Adipose tissue (tissue), 3 donors: ENCODE results near the gene P4HA2. TPM values are rescaled to one million over a fixed set of nuclear protein-coding genes. Genes with fewer than 3 reads are reported as not detected.

Experiments
- polyA plus RNA-seq, 3 donors: library from polyadenylated mRNA; stranded (reverse); fragments of 200-250 nt; gene quantifications; one replicate each; pipeline ENCODE4 v1.2.3, GENCODE V29; 2013
- donor health status: healthy with polysubstance abuse.
- donor health status: Bipolar disorder and iron deficiency.
- donor health status: healthy.

P4HA2 gene
- polyA plus RNA-seq, 3 donors, result 8.9 to 39.9 (median 18.4) TPM

Other genes with a start within 250 kb of the P4HA2 start
- under 1 TPM; 0.11 to 0.64 (median 0.15) TPM for gene ACSL6, start 216.2 kb downstream of the P4HA2 start, polyA plus RNA-seq
- gene IL3, start 167.2 kb downstream of the P4HA2 start, polyA plus RNA-seq, result not detected
- under 1 TPM in 1 of 3 donors, not detected in 2; 0.10 TPM for gene CSF2, start 154.1 kb downstream of the P4HA2 start, polyA plus RNA-seq
- gene PDLIM4, start 29.8 kb upstream of the P4HA2 start, polyA plus RNA-seq, result 10 to 100 TPM in 2 of 3 donors, 1 to 10 TPM in 1; 2.2 to 39.4 (median 17.5) TPM
- 1 to 10 TPM in 2 of 3 donors, under 1 TPM in 1; 0.23 to 3.0 (median 2.0) TPM for gene SLC22A4, start 66.5 kb upstream of the P4HA2 start, polyA plus RNA-seq
- gene SLC22A5, start 141.9 kb upstream of the P4HA2 start, polyA plus RNA-seq, result 1 to 10 TPM; 3.0 to 6.6 (median 5.1) TPM